GM12873 (cell line): ENCODE measurements around the gene LNPK.

ENCODE experiments used
- TF ChIP-seq, protein P1 (sequence below): IDR thresholded peaks from 2 replicates; pipeline ENCODE4 v1.5.1; 2012; ENCODE audit warnings: low read depth, mild to moderate bottlenecking, moderate library complexity, low read length, control low read depth; ENCODE audit not compliant: insufficient read depth; ENCODE audit errors: missing control alignments

LNPK gene, protein sequence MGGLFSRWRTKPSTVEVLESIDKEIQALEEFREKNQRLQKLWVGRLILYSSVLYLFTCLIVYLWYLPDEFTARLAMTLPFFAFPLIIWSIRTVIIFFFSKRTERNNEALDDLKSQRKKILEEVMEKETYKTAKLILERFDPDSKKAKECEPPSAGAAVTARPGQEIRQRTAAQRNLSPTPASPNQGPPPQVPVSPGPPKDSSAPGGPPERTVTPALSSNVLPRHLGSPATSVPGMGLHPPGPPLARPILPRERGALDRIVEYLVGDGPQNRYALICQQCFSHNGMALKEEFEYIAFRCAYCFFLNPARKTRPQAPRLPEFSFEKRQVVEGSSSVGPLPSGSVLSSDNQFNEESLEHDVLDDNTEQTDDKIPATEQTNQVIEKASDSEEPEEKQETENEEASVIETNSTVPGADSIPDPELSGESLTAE

GRCh38 chr2:176001916-176002687, at the start of gene LNPK:
Gene LNPK (minus strand): TSS chr2:176002267. CDS start chr2:175995584, 6,683 bp downstream.
- TF ChIP-seq, protein P1, sequence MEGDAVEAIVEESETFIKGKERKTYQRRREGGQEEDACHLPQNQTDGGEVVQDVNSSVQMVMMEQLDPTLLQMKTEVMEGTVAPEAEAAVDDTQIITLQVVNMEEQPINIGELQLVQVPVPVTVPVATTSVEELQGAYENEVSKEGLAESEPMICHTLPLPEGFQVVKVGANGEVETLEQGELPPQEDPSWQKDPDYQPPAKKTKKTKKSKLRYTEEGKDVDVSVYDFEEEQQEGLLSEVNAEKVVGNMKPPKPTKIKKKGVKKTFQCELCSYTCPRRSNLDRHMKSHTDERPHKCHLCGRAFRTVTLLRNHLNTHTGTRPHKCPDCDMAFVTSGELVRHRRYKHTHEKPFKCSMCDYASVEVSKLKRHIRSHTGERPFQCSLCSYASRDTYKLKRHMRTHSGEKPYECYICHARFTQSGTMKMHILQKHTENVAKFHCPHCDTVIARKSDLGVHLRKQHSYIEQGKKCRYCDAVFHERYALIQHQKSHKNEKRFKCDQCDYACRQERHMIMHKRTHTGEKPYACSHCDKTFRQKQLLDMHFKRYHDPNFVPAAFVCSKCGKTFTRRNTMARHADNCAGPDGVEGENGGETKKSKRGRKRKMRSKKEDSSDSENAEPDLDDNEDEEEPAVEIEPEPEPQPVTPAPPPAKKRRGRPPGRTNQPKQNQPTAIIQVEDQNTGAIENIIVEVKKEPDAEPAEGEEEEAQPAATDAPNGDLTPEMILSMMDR = no peak

- TF ChIP-seq, protein P1 = no peak
These were observed 37.3 kb upstream of the LNPK start for GRCh38 chr2:176039375-176039774.

DNA sequence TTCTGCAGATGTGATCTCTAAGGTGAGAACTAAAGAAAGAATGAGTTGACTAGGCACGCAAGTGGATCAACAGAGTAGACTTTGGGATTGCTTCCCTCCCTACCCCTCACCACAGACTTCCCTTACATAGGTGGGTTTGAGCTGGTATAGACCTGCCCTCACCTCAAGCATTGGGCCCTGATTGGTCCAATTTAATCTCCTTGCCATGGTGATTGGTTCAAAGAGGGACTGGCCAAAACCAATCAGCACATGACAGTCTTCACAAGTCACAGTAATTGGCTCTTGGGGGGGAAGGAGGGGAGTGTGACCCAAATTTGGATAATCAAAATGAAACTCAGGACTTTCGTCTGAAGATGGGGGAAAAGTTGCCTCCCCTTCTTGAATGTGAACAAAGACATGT, 36.6 kb upstream of the LNPK start:
- TF ChIP-seq, protein P1 = no peak

DNA sequence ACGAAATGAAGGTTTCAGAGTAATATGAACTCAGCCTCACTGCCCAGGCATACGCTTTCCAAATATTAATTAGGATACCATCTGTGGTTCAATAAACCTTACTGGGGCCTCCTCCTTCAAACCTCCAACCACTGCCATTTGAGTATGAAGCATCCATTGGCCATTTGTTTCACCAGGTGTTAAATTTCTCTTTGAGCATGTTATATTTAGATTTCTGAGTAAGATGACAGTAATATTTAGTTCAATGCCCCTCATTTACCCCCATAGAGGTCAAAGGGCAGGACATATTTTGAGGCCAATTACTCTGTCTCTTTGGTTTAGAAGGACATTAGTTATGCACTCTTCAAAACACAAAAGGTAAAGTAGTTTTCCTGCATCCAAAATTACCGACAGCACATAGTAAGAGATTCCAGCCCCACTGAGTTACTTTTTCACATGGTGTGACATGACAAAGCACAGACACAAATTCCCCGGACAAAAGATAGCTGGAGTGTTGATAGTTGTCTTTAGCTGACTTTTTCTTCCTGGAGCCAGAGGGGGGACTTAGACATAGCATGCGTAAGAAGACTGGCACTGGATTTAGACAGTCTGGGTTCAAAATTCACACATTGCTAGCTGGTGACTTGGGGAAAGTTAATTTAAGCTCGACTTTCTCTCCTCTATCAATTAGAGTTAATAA, 33.1 kb upstream of the LNPK start:
- TF ChIP-seq, protein P1 = no peak

DNA sequence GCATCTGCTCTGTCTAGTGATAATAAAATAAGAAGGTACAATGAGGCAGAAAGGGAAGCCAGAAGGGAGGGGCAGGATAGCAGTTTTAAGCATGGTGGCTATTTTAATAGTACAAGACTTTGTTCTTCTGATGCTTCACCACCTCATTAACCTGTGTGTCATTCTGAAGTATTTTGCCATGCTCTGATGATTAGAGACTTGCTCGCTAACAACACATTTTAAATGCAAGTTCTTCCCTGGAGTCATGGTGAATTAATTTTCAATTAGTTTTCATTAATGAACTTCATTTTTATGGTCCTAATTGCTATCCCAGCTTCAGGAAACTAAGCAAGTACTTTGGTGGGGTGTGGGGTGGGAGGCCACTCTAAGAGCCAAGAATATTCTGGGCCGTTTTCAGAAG, 25.7 kb upstream of the LNPK start:
- TF ChIP-seq, protein P1 = no peak

- TF ChIP-seq, protein P1 = no peak
These were observed 23.9 kb upstream of the LNPK start for GRCh38 chr2:176025932-176026331.

DNA sequence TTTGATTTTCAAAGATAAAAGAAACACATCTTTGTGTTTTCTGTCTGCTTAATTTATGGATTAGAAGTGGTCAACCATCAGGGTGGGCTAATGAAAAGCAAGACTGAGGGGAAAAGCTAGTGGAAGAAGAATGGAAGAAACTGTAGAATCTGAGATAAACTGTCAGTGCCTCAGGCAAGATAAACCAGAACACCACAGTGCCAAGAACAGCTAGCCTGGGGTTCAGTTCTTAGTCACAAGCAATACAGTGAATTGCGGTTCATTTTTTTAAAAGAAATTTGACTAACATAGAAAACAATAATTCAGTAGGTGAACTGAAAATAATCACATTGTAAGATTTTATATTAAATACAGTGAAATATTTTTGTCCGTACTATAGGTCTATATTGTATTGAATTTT, 22.0 kb upstream of the LNPK start:
- TF ChIP-seq, protein P1 = no peak
